Retinal pigment epithelial cell (primary cell): ENCODE measurements around the gene ZBTB46.

Experiments used
- DNase-seq: peaks from one replicate; pipeline ENCODE4 v3.0.0-alpha.2; 2010; ENCODE audit warnings: low read depth
- H3K4me3 ChIP-seq: 2 replicates; pipeline ENCODE4 v1.5.1; 2011; ENCODE audit warnings: mild to moderate bottlenecking, low read length, control low read depth, moderate library complexity
- TF ChIP-seq, protein P1 (sequence below): conservative IDR thresholded peaks from 2 replicates; pipeline ENCODE4 v1.5.1; 2011; ENCODE audit warnings: low read depth, low read length, control low read depth, inconsistent platforms

The ZBTB46 gene

DNA sequence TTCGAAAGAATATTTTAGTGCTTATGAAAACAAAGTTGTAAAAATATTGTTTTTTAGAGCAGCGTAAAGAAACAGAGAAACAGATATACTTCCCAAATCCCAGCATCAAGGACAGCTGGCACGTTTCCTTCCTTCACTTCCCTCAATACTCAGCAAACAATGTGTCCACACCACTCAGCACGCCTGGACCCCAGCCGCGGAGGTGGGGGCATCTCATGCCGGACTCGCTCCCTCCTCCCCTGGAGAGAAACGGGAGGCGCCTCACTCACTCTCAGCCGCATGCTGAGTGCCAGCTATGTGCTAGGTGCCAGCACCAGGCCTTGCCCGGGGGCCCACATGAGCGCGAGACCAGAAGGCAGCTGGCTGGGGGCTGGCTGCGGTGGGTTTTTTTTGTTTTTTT, 56.8 kb downstream of the ZBTB46 start:
- TF ChIP-seq, protein P1, sequence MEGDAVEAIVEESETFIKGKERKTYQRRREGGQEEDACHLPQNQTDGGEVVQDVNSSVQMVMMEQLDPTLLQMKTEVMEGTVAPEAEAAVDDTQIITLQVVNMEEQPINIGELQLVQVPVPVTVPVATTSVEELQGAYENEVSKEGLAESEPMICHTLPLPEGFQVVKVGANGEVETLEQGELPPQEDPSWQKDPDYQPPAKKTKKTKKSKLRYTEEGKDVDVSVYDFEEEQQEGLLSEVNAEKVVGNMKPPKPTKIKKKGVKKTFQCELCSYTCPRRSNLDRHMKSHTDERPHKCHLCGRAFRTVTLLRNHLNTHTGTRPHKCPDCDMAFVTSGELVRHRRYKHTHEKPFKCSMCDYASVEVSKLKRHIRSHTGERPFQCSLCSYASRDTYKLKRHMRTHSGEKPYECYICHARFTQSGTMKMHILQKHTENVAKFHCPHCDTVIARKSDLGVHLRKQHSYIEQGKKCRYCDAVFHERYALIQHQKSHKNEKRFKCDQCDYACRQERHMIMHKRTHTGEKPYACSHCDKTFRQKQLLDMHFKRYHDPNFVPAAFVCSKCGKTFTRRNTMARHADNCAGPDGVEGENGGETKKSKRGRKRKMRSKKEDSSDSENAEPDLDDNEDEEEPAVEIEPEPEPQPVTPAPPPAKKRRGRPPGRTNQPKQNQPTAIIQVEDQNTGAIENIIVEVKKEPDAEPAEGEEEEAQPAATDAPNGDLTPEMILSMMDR: no peak
- DNase-seq: no peak
- no peak overlapping the region for H3K4me3 ChIP-seq

DNA sequence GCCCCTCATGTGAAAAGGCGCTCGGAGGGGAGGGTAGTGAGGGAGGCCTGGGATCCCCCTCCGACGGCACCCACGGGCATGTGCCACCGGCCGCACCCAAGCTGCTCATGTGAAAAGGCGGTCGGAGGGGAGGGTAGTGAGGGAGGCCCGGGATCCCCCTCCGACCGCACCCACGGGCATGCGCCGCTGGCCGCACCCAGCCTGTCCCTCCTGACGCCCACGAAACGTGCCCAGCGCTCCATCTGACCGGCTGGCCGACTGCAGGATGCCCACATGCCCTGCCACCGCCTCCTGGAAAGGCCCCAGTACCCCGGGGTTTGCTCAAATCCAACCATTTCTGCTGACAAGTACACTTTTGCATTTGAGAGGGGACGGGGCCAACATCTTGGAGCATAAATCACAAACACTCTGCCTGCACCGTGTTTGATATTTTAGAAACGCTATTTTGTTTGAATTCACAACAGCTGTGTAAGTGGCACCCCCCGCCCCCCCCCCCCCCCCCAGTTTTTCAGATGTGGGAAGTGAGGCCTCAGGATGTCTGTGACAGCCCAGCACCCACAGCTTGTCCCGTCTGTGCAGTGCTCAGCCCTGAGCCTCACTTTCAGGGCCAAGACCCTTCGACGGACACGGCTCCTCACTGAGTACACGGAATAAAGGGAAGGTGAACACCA, 57.4 kb downstream of the ZBTB46 start:
- no peak overlapping the region for H3K4me3 ChIP-seq
- no peak for DNase-seq
- TF ChIP-seq, protein P1: no peak

DNA sequence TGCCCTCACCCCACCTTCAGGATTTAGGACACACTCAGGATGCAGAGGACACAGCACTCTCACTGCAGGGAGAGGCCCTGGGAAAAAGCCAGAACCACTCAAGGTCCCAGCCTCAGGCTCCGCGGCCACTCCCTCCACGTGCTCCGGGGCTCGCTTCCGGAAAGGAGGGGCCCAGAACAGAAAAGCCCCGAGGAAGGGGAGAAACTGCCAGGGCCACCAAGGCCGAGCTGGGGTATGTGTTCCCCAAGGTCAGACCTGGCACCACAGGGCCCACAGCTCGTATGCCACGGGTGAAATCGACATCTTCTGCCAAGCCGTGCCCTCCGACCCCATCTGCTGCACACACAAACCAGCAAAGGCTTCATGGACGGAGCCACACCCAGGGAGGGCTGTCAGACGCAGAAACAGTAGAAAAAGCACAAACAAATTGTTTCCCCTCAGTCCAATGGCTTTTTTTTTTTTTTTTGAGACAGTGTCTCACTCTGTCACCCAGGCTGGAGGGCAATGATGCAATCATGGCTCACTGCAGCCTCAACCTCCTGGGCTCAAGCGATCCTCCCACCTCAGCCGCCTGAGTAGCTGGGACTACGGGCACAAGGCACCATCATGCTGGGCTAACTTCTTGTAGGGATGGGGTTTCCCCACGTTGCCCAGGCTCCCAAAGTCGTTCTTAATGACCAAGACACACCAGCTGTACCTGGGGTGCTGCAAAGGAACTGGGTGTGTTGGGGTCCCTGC, 58.1 kb downstream of the ZBTB46 start:
- no peak overlapping the region for H3K4me3 ChIP-seq
- TF ChIP-seq, protein P1: no peak
- no peak for DNase-seq

DNA sequence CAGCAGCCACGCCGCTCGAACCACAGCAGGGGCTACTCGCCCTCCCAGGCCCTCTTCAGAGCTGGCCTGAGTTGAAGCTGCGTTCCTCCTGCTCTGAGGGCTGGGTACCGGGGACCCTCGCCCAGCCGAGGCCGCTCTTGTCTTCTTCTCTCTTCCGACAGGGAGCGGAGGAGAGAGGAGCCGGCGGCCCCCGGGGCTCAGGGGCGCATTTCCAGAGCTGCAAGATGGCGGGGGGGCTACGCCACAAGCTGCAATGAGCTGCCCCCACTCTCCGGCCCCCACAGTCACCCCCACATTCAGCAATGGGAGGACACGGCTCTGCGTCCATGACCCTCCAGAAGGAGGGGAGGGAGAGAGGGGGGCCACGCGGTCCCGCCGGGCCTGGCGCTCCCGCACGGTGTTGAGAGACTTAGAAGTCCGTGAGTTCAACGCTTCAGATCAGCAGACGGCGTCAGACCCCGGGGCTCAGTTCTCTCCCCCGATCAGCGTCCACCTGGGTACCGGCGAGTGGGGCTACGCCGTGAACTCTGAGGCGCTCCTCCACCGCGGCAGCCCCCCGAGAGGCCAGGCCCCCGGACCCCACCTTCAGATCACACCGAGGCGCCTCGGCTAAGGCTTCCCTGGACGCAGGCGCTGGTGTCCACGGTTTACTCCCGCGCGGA, 59.9 kb downstream of the ZBTB46 start:
- TF ChIP-seq, protein P1: no peak
- DNase-seq: no peak
- no peak overlapping the region for H3K4me3 ChIP-seq

DNA sequence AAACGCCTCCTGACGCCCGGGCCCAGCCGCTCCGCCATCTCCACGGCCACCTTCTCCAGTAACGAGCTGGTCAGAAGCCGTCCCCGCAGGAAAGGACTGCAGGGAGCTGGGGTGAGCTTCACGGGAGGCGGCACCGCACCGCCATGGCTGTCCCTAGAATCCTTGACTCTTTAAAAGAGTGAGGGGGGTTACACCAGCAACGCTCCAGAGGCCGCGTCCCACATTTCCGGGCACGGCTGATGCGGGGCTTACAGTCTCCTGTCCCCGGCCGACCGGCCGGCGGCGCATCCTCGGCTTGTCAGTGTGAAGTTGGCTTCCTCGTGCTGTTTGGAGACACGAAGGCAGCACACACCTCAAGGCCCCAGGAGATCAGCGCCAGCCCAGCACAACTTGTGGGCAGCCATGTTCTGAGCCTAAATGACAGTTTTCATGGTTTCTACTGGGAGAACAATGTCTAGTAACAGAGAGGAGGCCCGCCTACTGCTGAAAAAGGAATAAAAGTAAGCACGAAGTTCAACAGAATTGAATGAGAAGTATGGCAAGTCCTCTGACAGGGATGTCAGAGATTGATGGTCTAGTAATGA, 61.1 kb downstream of the ZBTB46 start:
- no peak for DNase-seq
- TF ChIP-seq, protein P1: no peak

DNA sequence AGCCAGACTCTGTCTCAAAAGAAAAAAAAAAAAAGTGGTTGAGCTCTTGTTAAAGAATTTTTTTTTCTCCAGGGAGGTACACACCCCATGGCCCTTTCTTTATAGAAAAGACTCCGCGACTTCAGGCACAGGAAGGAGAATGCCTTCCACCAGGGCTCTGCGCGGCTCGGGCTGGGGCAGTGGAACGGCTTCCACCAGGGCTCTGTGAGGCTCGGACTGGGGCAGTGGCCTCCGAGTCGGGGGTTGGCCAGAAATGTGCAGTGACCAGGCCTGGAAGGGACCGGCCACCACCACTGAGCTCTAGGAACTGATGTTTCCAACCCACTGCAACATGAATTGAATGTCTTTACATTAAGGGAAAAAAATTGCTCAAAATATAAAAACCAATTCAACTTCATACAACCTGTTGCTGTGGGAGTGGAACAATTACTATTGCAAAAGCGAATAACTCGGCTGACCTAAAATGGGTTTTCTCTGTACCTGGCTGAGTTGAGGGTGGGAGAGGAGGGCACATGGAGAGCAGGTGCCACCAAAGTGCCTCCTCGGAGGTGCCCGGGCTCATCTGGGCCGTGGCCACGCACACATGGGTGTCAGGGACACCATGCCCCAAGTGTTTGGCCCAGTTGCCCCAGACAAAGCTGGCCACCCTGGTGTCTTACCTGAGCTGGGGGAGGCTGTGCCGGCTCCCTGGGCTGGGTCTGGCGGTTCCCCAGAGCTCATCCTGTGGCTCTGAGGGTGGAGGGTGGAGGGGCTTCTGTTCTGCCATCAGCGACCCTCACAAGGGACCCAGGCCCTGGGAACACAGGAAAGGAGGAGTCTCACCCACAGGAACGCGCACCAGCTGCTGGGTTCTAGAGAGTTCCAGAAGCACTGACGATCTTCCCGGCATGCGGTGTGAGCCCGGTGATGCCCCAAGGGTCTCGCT, 62.2 kb downstream of the ZBTB46 start:
- no peak overlapping the region for H3K4me3 ChIP-seq
- DNase-seq: no peak
- TF ChIP-seq, protein P1: no peak

More for the DNA sequence above, 61.1 kb downstream of the ZBTB46 start:
- no peak overlapping the region for H3K4me3 ChIP-seq
